Activated T-helper 17 cell treated with anti-CD3 and anti-CD28 coated beads, Interleukin-2, amount 50 U/mL, for 72 hours (primary cell): ENCODE results near the gene GRIP2. TPM values are rescaled to one million over a fixed set of nuclear protein-coding genes. Genes with fewer than 3 reads are reported as not detected.

Experiments
- ATAC-seq: fragments of 150-1000 bp; cut with Tn5 transposase; replicated peaks from 2 replicates; pipeline ENCODE4 v1.10.0; 2021; ENCODE audit warnings: mild to moderate bottlenecking, moderate library complexity
- H3K27ac Mint-ChIP-seq: one replicate; pipeline ENCODE4 v1.8.0; 2022; ENCODE audit warnings: mixed read lengths
- H3K27me3 Mint-ChIP-seq: one replicate; pipeline ENCODE4 v1.8.0; 2022; ENCODE audit warnings: mixed read lengths
- H3K36me3 Mint-ChIP-seq: one replicate; pipeline ENCODE4 v1.8.0; 2022; ENCODE audit warnings: low read depth, mild to moderate bottlenecking, mixed read lengths
- H3K4me1 Mint-ChIP-seq: one replicate; pipeline ENCODE4 v1.8.0; 2022; ENCODE audit warnings: mixed read lengths
- H3K4me3 Mint-ChIP-seq: one replicate; pipeline ENCODE4 v1.8.0; 2022; ENCODE audit warnings: mild to moderate bottlenecking, mixed read lengths
- H3K9me3 Mint-ChIP-seq: one replicate; pipeline ENCODE4 v1.8.0; 2022; ENCODE audit warnings: mixed read lengths
- total RNA-seq, 2 donors: library from RNA; stranded (reverse); gene quantifications; one replicate each; pipeline ENCODE4 v1.2.3, GENCODE V29; 2022

GRIP2 gene
- total RNA-seq, 2 donors from 2014 or later = 0.21 TPM; not detected in 1

DNA sequence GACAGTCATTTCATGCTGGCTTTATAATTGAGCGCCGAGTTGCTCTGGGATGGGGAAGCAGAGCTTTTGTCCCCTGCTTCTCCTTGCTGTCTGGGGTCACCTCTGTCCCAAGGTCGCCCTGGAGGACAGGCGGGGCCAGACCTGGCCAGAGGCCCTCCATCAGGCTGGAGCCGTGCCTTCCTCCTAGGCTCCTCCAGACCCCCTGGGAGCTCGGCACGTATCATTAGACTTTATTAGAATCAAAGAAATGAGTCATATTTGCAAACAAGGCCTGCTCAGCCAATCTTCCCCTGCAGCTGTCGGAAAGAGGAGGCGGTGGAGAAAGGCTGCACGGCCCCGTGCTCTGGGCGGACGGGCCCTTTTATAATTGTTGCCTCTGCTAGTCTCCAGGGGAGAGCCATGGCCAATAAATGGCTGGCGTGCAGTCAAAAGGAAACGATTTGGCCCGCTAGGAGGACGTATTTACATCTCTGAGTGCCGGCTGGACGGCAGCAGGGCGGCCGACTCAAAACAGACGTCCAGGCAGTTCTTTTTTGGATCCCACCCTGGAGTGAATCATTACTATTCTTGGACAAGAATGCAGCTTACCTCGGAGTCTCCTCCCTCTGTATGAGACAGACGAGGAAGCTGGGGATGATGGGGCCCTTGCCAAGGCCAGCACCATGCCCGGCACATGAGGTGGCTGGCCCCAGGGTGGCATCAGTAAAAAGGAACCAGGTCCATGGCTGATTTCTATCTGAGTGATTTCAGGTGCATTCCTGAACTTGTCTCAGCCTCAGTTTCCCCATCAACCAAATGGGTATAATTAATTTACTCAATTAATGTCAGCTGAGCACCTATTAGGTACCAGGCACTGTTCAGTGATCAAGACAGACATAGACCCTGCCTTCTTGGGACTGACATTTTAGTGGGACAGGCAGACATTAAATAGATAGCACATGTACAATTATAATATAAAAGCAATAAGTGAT lies 87.1 kb downstream of the GRIP2 start:
- Mint-ChIP-seq H3K9me3 (no peaks in the 10 kb centered on the region), H3K4me3 (no peak overlapping the region), H3K27me3 (no peaks in the 10 kb centered on the region), H3K36me3 (peaks cover 96% of the 10 kb centered on the region), H3K27ac (peak overlapping the region; percentile 84), H3K4me1 (peaks cover 5% of the 10 kb centered on the region)
- no peak for ATAC-seq

GRCh38 chr3:14451844-14452739 lies 88.0 kb downstream of the GRIP2 start:
- H3K27me3 Mint-ChIP-seq = no peaks in the 10 kb centered on the region
- H3K4me3 Mint-ChIP-seq = no peak overlapping the region
- peaks cover 5% of the 10 kb centered on the region for H3K4me1 Mint-ChIP-seq

DNA sequence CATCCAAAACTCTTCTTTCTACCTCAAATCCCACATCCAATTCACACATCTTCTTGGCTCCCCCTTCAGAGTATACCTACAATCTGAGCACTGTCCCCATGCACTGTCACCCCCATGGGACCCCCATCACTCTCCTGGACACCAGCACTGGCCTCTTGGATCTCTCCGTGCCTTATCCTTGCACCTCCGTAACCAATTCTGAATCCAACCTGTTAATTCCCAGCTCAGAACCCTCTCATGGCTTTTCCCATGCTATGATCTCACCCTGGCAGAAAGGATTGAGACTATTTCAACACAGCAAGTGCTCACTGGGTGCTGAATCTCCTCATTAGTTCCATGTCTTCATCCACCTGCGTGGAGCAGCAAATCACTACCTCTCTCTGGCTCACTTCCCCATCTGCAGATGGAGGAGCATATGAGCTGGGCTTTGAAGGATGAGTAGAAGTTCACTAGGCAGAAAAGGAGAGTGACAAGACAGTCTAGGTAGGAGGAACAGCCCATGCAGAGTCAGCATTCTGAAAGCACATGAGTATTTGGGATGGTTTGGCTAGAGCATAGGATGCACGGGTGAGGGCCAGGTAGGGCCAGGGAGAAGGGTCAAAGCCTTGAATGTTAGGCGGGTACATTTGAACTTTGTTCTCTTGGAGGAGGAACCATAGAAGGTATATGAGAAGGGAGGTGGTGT lies 89.1 kb downstream of the GRIP2 start:
- ATAC-seq = no peak
- peaks cover 7% of the 10 kb centered on the region for H3K4me1 Mint-ChIP-seq

More at GRCh38 chr3:14451844-14452739, 88.0 kb downstream of the GRIP2 start:
- no peaks in the 10 kb centered on the region for H3K9me3 Mint-ChIP-seq
- no peak overlapping the region for H3K27ac Mint-ChIP-seq
- H3K36me3 Mint-ChIP-seq = peaks cover 96% of the 10 kb centered on the region
- ATAC-seq = no peak

DNA sequence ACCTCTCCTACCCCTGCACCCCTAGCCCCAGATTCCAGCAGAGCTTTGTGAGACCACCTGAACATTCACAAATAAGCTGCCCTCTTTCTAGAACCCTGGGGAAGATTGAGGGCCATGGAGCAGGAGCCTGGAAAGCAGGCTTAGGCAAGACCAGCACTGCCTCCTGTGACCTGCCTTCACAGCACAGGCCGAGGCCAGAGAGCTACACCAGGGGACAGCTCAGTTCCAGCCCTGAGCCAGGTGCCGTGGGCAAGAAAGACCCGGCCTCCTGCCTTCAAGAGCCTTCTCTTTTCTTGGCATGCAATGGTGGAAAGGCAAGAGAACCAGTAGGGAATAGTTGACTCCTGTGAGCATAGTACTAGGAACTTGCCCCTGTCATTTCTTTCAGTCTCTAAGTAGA lies 89.6 kb downstream of the GRIP2 start:
- H3K4me1 Mint-ChIP-seq = peaks cover 8% of the 10 kb centered on the region
- no peak for ATAC-seq
- no peak overlapping the region for H3K4me3 Mint-ChIP-seq
- H3K36me3 Mint-ChIP-seq = peaks cover 100% of the 10 kb centered on the region
- H3K9me3 Mint-ChIP-seq = no peaks in the 10 kb centered on the region
- peak overlapping the region; percentile 5 for H3K27ac Mint-ChIP-seq
- no peaks in the 10 kb centered on the region for H3K27me3 Mint-ChIP-seq

More for the DNA sequence above, 89.1 kb downstream of the GRIP2 start:
- H3K27me3 Mint-ChIP-seq = no peaks in the 10 kb centered on the region
- H3K4me3 Mint-ChIP-seq = no peak overlapping the region
- no peaks in the 10 kb centered on the region for H3K9me3 Mint-ChIP-seq
- peak overlapping the region; percentile 5 for H3K27ac Mint-ChIP-seq
- H3K36me3 Mint-ChIP-seq = peaks cover 100% of the 10 kb centered on the region

- H3K4me3 Mint-ChIP-seq = no peak overlapping the region
- H3K4me1 Mint-ChIP-seq = peaks cover 8% of the 10 kb centered on the region
- peaks cover 100% of the 10 kb centered on the region for H3K36me3 Mint-ChIP-seq
- peak overlapping the region; percentile 74 for H3K27ac Mint-ChIP-seq
- H3K9me3 Mint-ChIP-seq = no peaks in the 10 kb centered on the region
- ATAC-seq = peak; percentile 72
- no peaks in the 10 kb centered on the region for H3K27me3 Mint-ChIP-seq
Observed at GRCh38 chr3:14448756-14449727, 91.1 kb downstream of the GRIP2 start.

DNA sequence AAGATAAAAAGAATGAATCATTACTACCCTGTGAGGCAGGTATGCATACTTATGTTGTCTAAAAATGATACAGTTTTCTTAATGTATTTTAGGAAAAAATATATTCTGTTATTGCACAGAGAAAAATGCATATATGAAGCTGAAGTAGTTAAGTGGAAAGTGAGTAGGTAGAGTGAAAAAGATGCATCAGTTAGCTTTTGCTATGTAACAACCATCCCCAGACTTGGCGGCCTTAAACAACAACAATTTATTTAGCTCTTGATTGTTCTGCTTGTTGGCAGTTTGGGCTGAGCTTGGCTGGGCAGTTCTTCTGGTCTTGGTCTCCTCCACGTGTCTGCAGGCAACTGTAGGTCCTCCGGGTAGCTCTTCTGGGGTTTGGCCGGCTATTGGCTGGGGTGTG lies 92.1 kb downstream of the GRIP2 start:
- Mint-ChIP-seq H3K4me1 (peaks cover 8% of the 10 kb centered on the region), H3K36me3 (peaks cover 97% of the 10 kb centered on the region), H3K27me3 (no peaks in the 10 kb centered on the region), H3K4me3 (no peak overlapping the region), H3K27ac (peak overlapping the region; percentile 74), H3K9me3 (no peaks in the 10 kb centered on the region)
- ATAC-seq = no peak

- no peak overlapping the region for H3K4me3 Mint-ChIP-seq
- H3K27me3 Mint-ChIP-seq = no peaks in the 10 kb centered on the region
- H3K4me1 Mint-ChIP-seq = peaks cover 8% of the 10 kb centered on the region
- H3K27ac Mint-ChIP-seq = peak overlapping the region; percentile 74
- no peaks in the 10 kb centered on the region for H3K9me3 Mint-ChIP-seq
- no peak for ATAC-seq
- peaks cover 91% of the 10 kb centered on the region for H3K36me3 Mint-ChIP-seq
Observed at GRCh38 chr3:14446988-14447570, 93.1 kb downstream of the GRIP2 start.

DNA sequence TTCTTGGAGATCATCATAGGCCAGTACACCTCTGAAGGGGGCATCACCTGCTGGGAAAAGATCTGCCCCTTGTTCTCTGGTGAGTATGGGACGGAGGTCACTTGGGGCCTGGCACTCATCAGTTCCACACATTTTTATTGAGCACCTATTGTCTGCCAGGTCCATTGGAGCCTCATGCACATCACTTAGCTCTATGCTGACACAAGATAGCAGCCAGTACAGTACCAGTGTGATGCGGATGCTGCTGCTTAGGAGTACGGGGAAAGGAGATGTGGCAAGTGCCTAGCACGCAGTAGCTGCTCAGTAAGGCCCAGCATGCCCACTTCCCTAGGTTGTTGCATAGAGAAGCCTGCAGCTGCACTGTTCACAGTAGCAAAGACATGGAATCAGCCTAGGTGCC lies 94.4 kb downstream of the GRIP2 start:
- H3K36me3 Mint-ChIP-seq = peaks cover 78% of the 10 kb centered on the region
- H3K4me1 Mint-ChIP-seq = peaks cover 8% of the 10 kb centered on the region
- ATAC-seq = no peak
- no peaks in the 10 kb centered on the region for H3K9me3 Mint-ChIP-seq
- no peaks in the 10 kb centered on the region for H3K27me3 Mint-ChIP-seq
- no peak overlapping the region for H3K4me3 Mint-ChIP-seq
- no peak overlapping the region for H3K27ac Mint-ChIP-seq

DNA sequence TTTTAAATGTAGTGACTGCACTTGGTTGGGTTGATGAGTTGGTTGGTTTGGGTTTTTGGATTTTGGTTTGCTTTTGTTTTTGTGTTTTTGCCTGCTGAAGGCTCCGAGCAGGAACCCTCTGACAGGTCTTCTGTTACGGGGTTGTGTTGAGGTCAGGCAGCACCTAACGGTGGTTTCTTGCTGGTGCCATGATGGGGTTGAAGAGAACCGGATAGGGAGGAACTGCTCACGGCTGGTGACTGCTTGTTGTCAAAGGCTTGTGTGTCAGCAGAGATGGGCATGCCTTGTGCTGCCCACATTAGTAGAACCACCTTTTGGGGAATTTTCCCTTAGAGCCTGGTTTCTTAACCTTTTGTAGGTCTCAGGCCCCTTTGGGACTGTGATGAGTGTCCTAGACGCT lies 95.8 kb downstream of the GRIP2 start:
- Mint-ChIP-seq H3K27ac (no peak overlapping the region), H3K9me3 (no peaks in the 10 kb centered on the region), H3K4me1 (peaks cover 17% of the 10 kb centered on the region), H3K4me3 (no peak overlapping the region), H3K36me3 (peaks cover 64% of the 10 kb centered on the region), H3K27me3 (no peaks in the 10 kb centered on the region)
- ATAC-seq = no peak

DNA sequence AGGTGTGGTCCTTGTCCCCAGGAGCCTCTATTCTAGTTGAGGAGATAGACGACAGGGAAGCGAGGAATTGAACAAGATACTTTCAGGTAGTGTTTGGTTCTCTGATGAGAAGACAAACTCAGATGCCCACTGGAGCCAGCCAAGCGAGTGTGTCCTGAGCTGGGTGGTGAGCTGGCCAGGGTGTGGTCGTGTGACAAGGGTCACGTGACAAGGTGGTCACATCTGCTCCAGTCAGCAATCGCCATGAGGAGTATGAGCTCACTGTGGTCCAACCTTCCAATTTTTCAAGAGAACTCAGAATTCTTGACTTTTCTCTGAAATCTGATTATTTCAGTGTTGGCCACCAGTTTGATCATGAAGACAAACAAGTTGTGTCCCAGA lies 98.2 kb downstream of the GRIP2 start:
- peak; percentile 51 for ATAC-seq
- Mint-ChIP-seq H3K36me3 (peaks cover 39% of the 10 kb centered on the region), H3K27ac (no peak overlapping the region), H3K4me1 (peaks cover 13% of the 10 kb centered on the region), H3K27me3 (no peaks in the 10 kb centered on the region), H3K4me3 (no peak overlapping the region), H3K9me3 (no peaks in the 10 kb centered on the region)

DNA sequence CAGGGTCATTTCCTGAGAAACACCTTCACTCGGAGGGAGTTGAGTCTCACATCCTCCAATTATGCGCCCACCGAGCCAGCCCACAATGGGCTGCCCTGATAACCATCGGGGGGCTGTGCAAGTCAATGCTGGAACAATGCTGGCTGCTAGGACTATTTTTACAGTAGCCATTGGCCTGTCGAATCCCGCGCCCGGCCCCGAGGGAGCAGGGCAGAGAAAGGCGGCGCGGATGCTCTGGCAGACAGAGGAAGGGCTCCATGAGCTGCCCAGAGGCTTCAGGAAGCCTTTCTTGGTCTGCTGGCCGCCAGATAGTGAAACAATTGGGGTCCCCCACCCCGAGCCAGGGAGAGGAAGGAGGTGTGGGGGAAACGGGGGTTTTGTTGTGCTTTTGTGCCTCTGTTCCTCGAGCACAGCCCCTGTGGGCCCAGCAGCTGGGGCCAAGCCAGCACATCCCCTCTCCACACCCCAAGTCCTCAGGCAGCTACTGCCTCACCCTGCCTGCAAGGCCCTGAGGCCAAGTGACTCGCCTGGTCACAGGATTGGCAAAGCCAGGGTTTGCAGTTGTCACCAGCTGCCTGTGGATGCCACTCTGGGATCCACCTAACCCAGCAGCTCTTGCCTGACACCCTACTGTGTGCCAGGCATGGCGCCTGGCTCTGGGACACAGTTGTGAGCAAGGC lies 98.8 kb downstream of the GRIP2 start:
- H3K9me3 Mint-ChIP-seq = no peaks in the 10 kb centered on the region
- no peak overlapping the region for H3K4me3 Mint-ChIP-seq
- H3K27me3 Mint-ChIP-seq = no peaks in the 10 kb centered on the region
- H3K4me1 Mint-ChIP-seq = peaks cover 17% of the 10 kb centered on the region
- peak; percentile 40 for ATAC-seq
- H3K36me3 Mint-ChIP-seq = peaks cover 38% of the 10 kb centered on the region
- H3K27ac Mint-ChIP-seq = no peak overlapping the region

GRCh38 chr3:14440531-14441239 lies 99.5 kb downstream of the GRIP2 start:
- H3K4me3 Mint-ChIP-seq = no peak overlapping the region
- H3K9me3 Mint-ChIP-seq = no peaks in the 10 kb centered on the region
- peak overlapping the region; percentile 79 for H3K27ac Mint-ChIP-seq
- H3K36me3 Mint-ChIP-seq = peaks cover 34% of the 10 kb centered on the region
- peaks cover 14% of the 10 kb centered on the region for H3K4me1 Mint-ChIP-seq
- no peak for ATAC-seq
- no peaks in the 10 kb centered on the region for H3K27me3 Mint-ChIP-seq
